Anterior cingulate cortex (tissue), 58 donors: Measurements from ENCODE around the gene DLX3.
"Not testable (repeated sequence)": the region's sequence is repeated elsewhere in the genome, so short reads cannot be mapped to it uniquely, and the experiment has no call there.

Source experiments
- DNase-seq, 58 donors: peaks; one replicate each; lab custom pipeline; 2025; lab: John Stamatoyannopoulos, UW

Gene DLX3

GRCh38 chr17:49995055-49995738 lies at the start of gene DLX3:
Gene DLX3, minus strand, starts transcription at chr17:49995224. Its CDS starts 226 bp downstream, at chr17:49994998.
- DNase-seq, result peak in 4 of 58 donors; percentile 5 to 25 (median 13)

- no peak for DNase-seq
Observed at GRCh38 chr17:50044483-50044882, 49.5 kb upstream of the DLX3 start.

- no peak for DNase-seq
Observed at GRCh38 chr17:50043290-50044148, 48.5 kb upstream of the DLX3 start.

GRCh38 chr17:50042211-50042610 lies 47.2 kb upstream of the DLX3 start:
- no peak for DNase-seq

- not testable (repeated sequence) for DNase-seq
Observed at GRCh38 chr17:50040496-50040895, 45.5 kb upstream of the DLX3 start.

DNA sequence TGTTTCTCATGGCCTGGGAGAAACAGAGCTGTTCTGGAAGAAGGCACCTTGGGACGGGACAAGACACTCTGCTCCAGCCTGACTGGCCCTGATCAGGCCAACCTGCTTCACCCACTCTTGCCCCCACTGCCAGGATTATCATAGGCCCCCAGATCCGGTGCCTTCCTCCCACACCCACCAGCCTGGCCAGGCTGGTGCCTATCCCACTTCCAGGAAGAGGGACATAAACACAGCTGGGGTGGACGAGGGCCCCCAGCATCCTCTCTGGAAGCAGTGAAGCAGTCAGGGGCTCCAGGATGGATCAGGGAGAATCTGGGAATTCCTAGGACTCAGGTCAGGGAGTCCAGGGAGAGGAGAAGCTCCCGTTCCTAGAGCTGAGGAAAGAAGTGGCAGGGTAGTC lies 44.0 kb upstream of the DLX3 start:
- DNase-seq, result no peak

- no peak for DNase-seq
Observed at GRCh38 chr17:50037321-50038107, 42.5 kb upstream of the DLX3 start.

DNA sequence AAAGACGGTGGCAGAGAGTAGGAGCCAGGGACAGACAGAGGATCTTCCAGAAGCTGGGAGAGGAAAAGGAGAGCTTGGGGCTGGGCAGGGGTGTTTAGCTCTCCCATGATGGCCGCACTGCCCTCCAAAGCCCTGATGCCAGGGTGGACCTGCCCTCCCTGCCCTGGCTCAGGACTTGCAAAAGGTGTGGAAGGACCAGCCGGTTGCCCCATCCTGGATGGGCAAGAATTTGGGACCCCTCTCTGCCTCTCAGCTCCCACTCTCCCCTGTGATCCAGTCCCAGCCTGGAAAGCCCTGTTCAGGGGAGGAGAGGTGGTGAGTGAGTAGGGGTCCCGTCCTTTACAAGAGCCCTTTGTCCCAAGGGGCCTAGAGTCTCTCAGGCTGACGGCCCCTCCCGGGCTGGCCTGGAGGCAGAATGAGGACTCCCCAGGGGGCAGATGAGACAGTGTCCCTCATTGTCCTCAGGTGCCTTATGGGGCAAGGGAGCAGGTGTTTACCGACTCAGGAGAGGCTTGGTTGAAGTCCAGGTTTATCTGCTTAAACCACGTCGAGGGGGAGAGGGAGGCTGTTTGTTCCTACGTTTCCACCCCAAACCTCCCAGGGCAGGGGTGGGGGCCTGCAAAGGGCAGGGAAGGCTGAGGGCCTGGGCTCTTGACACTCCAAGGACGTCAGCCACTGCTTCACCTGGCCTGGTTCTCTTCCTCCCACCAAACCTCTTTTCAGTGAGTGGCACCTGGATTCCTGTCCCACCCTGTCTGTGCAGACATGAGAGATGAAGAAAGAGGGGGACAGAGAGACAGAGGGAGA lies 41.6 kb upstream of the DLX3 start:
- DNase-seq, result no peak

DNA sequence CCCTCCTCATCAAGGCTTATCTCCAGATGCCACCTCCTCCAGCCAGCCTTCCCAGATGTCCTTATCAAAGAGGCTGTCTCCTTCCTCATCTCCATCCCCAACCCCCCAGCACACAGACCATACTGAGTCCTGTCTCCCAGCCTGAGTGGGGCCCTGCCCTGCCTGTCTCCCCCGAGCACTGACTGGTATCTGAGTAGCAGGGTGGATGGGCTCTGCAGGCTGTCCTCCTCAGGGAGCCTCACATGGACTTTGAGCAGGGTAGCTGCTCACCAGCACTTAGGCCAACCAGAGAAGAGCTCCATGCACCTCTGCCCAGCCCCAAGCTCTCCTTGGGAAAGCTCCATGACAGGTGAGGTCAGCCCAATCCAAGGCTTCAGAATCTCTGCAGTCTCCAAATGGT lies 40.9 kb upstream of the DLX3 start:
- DNase-seq, result no peak

DNA sequence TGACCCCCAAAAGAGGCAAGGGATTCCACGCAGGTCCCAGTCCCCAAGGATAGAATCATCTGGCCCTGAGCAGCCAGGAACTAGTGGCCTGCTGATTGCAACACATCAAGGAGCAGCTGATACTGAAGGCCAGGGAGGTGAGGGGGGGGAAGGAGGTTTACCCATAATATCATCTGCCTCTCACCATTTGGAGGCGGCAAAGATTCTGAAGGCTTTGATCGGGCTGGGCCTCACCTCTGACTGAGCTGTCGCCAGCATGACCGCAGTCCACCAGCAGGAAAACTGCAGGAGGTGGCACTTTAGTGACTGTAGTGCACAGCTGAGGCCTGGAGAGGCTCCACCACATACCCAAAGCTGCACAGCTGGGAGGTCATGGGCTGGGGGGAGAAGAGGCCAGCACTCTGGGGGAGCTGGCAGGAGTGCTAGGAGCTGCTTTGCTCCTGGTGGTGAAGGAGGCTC lies 40.4 kb upstream of the DLX3 start:
- no peak for DNase-seq

- no peak for DNase-seq
Observed at GRCh38 chr17:50034498-50035364, 39.7 kb upstream of the DLX3 start.

DNA sequence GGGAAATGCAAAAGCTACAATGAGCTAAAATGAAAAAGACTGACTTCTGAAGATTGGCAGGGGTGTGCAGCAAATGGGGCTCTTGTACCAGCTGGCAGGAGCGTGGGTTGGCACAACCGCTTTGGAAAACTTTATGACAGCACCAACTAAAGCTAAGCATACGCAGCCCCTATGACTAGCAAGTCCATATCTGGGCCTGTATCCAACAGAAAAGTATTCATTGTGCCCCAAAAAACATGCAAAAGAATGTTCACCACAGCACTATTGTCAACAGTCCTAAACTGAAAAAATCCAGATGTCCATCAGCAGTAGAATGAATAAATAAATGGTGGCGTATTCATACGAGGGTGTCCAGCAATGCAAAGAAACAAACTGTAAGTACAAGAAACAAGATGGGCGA lies 38.3 kb upstream of the DLX3 start:
- no peak for DNase-seq

DNA sequence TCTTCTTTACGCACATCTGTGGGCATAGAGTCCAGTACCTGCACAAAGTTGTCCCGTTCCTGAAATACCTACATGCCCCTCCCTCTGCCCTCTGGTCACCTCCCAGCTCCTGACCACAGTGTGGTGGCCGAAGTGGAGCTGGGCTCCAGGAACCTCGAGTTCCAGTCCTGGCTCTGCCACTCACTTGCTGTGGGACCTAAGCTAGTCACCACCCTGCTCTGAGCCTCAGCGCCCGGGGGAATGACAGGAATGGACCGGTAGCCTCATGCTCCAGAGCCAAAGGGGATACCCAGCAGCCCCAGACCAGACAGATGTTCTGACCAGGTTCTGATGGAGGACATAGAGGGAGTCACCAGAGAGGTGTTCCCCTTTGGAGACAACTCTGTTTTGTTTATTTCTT lies 34.2 kb upstream of the DLX3 start:
- DNase-seq, result no peak

DNA sequence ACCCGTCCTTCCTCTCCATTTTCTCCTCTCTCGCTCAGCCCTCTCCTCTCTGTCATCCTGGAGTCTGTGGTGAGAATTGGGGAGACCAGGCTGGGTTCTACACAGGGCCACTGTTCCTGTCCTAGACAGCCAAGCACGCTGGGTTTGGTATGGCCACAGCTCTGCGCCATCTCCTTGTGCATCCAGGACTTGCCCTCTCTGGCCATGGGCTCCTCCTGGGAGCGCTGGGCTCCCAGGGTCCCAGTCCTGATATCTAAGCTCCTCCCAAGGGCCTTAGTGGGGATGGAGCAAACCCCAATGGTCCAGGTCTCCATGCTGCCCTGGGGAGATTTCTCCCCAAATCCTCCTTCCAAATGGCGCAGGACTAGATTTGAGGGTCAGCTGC lies 33.7 kb upstream of the DLX3 start:
- no peak for DNase-seq

- DNase-seq, result no peak
Observed at GRCh38 chr17:50027881-50028735, 33.1 kb upstream of the DLX3 start.

DNA sequence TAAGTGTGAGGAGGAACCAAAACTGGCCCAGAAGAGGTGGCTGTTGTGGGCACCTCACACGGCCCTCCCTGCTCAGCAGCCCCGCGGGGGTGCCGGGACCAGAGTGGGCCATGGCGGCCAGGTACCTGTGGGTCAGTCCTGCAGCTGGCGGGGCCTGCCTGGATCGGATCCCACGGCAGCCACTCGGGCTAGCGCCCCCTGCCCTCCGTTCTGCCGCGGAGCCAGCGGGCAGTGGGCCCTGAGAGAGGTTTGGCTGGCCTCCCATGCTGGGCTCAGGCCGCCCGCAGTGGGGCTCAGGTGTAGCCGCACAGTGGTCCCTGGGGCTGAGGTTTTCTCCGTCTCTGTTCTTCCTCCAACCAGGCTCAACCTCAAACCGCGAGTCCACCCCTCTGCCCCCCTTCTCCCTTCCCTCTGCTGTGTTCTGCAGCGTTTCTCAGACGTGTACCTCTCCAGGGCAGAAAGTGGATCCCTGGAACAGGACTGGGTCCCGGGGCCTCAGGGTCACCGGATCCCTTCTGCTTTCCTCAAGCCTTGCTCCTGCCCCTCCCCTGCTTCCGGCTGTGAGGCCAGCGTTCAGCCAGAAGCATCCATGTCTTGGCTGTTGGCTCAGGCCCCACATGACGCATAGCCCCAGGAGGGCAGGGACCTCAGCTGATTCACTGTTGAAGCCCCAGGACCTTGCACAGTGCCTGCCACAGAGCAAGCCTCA lies 32.3 kb upstream of the DLX3 start:
- peak in 1 of 58 donors; percentile 32 for DNase-seq

DNA sequence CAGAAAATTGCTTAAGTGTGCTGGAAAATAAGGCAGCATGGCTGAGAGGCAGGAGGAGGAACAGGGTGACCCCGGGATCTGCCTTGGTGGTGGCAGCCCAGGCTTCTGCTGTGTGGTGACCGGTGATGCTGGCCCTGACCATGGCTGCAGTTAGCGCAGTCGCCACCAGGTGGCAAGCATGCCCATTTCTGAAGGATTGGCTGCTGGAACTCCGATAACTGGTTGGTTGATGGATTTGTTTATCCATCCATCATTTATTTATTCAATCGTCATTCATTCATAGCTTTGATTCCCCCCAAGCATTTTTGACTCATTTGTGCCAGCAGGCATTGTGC lies 31.8 kb upstream of the DLX3 start:
- peak in 57 of 58 donors; percentile 4 to 91 (median 52) for DNase-seq
